Brain microvascular endothelial cell (primary cell): ENCODE results near the gene MTM1.

Experiments
- DNase-seq: peaks from one replicate; pipeline ENCODE4 v3.0.0-alpha.2; 2020
- H3K27ac ChIP-seq: fragments of 250-450 bp; sonication (Bioruptor Pico); 2 replicates; pipeline ENCODE4 v1.5.1; 2020; ENCODE audit warnings: mild to moderate bottlenecking, moderate library complexity
- H3K27me3 ChIP-seq: fragments of 250-450 bp; sonication (Bioruptor Pico); replicated peaks from 2 replicates; pipeline ENCODE4 v1.5.1; 2020; ENCODE audit warnings: mild to moderate bottlenecking
- H3K36me3 ChIP-seq: fragments of 250-450 bp; sonication (Bioruptor Pico); replicated peaks from 2 replicates; pipeline ENCODE4 v1.5.1; 2020; ENCODE audit warnings: mild to moderate bottlenecking
- H3K4me3 ChIP-seq: 2 replicates; pipeline ENCODE4 v1.5.1; 2011; ENCODE audit warnings: low read depth, mild to moderate bottlenecking, control low read depth, low read length, moderate library complexity
- CTCF ChIP-seq: IDR thresholded peaks from 2 replicates; pipeline ENCODE4 v1.5.1; 2011; ENCODE audit warnings: low read depth, mild to moderate bottlenecking, moderate library complexity, low read length, control low read depth, inconsistent platforms; ENCODE audit errors: missing control alignments
- in situ Hi-C: cut with HindIII; loops from 2 replicates; pipeline ENCODE4 v1.10.0; 2017; ENCODE audit warnings: low sequenced_read_pairs, low pct_ligation_motif_present

The MTM1 gene

GRCh38 chrX:150644422-150644821 lies 76.0 kb downstream of the MTM1 start:
- in situ Hi-C loops, result no loop called here
- no peak overlapping the region for H3K4me3 ChIP-seq

GRCh38 chrX:150647331-150647730 lies 78.9 kb downstream of the MTM1 start:
- no peak for DNase-seq
- Histone ChIP-seq H3K36me3 (no peaks in the 10 kb centered on the region), H3K27me3 (no peaks in the 10 kb centered on the region), H3K27ac (no peak overlapping the region), H3K4me3 (no peak overlapping the region)
- in situ Hi-C loops, result no loop called here
- no peak for TF ChIP-seq CTCF

More at GRCh38 chrX:150644422-150644821, 76.0 kb downstream of the MTM1 start:
- TF ChIP-seq CTCF, result no peak
- Histone ChIP-seq H3K27ac (no peak overlapping the region), H3K36me3 (no peaks in the 10 kb centered on the region), H3K27me3 (no peaks in the 10 kb centered on the region)
- DNase-seq, result no peak

GRCh38 chrX:150648296-150648940 lies 80.0 kb downstream of the MTM1 start:
- H3K4me3 ChIP-seq, result no peak overlapping the region
- in situ Hi-C loops, result no loop called here
- no peaks in the 10 kb centered on the region for H3K27me3 ChIP-seq
- peak overlapping the region; percentile 91 for H3K27ac ChIP-seq
- H3K36me3 ChIP-seq, result no peaks in the 10 kb centered on the region
- no peak for TF ChIP-seq CTCF
- no peak for DNase-seq

GRCh38 chrX:150649096-150649870 lies 80.9 kb downstream of the MTM1 start:
- H3K36me3 ChIP-seq, result no peaks in the 10 kb centered on the region
- H3K4me3 ChIP-seq, result no peak overlapping the region
- peak overlapping the region; percentile 91 for H3K27ac ChIP-seq
- no peak for TF ChIP-seq CTCF
- peak; percentile 47 for DNase-seq
- no peaks in the 10 kb centered on the region for H3K27me3 ChIP-seq
- in situ Hi-C loops, result no loop called here

- H3K27me3 ChIP-seq, result no peaks in the 10 kb centered on the region
- DNase-seq, result no peak
- no peak overlapping the region for H3K4me3 ChIP-seq
- TF ChIP-seq CTCF, result no peak
- H3K27ac ChIP-seq, result no peak overlapping the region
- in situ Hi-C loops, result no loop called here
- no peaks in the 10 kb centered on the region for H3K36me3 ChIP-seq
Measured at GRCh38 chrX:150651906-150652305, 83.5 kb downstream of the MTM1 start.

- Histone ChIP-seq H3K27ac (no peak overlapping the region), H3K36me3 (no peaks in the 10 kb centered on the region), H3K4me3 (no peak overlapping the region), H3K27me3 (no peaks in the 10 kb centered on the region)
- TF ChIP-seq CTCF, result no peak
- no peak for DNase-seq
- in situ Hi-C loops, result no loop called here
Measured at GRCh38 chrX:150655788-150656187, 87.4 kb downstream of the MTM1 start.
